C4-2B (cell line): ENCODE results near the gene FER1L5.

Experiments used
- CTCF ChIP-seq: fragments of 450-650 bp; conservative IDR thresholded peaks from 2 replicates; pipeline ENCODE4 v1.5.1; 2017; ENCODE audit warnings: mild to moderate bottlenecking
- ZFX ChIP-seq: fragments of 450-650 bp; IDR thresholded peaks from 2 replicates; pipeline ENCODE4 v1.6.1; 2017

DNA sequence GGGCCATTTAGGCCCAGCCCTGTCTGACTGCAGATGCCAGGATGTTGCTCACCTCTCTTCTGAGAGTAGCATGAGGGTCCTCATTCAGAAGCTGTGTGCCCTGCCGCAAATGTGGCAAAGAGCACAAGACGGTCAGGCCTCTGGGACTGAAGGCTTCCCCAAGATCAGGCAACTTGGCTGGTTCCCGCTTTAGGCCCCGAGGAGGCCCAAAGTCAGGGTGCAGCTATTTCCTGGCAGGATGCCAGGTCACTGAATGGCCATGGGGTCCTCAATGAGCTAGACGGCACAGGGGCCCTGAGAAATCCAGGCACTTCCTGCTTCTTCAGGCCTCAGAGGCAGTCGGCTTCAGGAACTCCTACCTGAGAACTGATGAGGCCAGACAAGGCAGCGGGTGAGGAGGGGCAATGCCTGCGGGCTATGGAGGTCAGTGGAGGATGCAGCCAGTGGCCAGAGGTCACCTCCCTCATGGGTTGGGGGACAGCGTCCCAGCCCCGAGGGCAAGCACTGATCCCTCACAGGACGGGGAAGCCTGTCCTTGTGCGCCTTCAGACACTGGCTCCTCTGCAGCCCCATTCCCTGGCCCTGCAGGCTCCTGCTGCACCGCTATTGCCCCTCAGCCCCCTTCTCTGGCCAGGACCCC, 52.4 kb downstream of the FER1L5 start:
- TF ChIP-seq CTCF, result no peak
- no peak for TF ChIP-seq ZFX
